GM21723 (cell line): ENCODE measurements around the gene POTEG.
"Not testable (repeated sequence)": the region's sequence is repeated elsewhere in the genome, so short reads cannot be mapped to it uniquely, and the experiment has no call there.

Experiments used
- ATAC-seq: cut with Tn5 transposase; IDR thresholded peaks from one replicate; pipeline ENCODE4 v1.9.1; 2021; ENCODE audit warnings: mild to moderate bottlenecking, moderate library complexity; ENCODE audit not compliant: unreplicated experiment

The POTEG gene

DNA sequence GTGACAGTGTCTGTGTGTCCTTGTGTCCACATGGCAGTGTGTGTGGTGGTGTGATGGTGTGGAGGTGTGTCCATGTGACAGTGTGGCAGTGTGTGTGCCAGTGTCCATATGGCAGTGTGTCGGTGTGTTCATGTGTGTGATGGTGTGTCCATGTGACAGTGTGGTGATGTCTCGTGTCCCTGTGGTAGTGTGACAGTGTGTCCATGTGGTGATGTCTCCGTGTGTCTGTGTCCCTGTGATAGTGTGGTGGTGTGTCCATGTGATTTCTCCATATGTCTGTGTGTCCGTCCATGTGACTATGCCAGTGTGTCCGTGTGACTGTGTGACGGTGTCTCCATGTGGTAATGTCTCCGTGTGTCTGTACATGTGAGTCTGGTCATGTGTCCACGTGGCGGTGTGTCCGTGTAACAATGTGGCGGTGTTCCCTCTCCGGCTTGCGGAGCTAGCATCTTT lies 59.7 kb downstream of the POTEG start:
- not testable (repeated sequence) for ATAC-seq

GRCh38 chr14:19372813-19373500 lies 61.2 kb downstream of the POTEG start:
- ATAC-seq: not testable (repeated sequence)

GRCh38 chr14:19371767-19372166 lies 62.4 kb downstream of the POTEG start:
- ATAC-seq: not testable (repeated sequence)

- not testable (repeated sequence) for ATAC-seq
Measured at GRCh38 chr14:19362803-19363202, 71.3 kb downstream of the POTEG start.

DNA sequence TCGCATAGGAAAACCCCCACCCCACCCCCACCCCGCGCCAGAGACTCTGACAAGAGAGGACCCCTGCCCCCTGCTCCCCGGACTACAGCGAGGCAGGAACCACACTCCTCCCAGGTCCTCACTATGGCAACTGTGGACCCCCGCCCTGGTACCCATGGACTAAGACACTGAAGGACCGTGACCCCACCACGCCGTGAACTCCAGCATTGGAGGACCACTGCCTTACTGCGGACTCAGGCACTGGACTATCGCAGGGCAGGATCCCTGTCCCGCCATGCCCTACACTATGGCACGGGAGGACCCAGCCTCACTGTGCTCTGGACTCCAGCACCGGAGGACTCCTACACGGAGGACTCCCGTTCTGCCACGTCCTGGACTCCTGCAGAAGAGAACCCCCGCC lies 71.8 kb downstream of the POTEG start:
- ATAC-seq: not testable (repeated sequence)

DNA sequence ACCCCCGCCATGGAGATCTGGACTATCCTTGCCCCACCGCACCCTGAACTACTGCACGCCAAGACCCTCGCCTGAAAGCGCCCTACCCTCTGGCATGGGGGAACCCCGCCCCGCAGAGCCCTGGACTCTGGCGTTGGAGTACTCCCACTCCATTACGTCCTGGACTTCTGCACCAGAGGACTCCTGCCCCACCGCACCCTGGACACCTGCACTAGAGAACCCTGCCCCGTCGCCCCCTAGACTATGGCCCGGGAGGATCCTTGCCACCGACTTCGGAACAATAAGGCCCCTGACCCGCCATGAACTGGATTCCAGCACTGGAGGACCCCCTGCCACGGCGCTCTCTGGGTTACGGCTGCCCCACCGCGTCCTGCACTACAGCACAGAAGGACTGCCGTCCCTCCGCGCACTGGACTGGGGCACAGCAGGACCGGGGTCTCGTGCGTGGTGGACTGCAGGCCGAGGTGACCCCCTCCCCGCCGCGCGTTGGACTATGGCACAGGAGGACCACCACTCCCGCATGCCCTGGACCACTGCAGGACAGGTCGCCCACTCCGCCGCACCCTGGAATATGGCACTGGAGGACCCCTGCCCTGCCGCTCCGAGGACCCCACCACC lies 72.4 kb downstream of the POTEG start:
- ATAC-seq: not testable (repeated sequence)

DNA sequence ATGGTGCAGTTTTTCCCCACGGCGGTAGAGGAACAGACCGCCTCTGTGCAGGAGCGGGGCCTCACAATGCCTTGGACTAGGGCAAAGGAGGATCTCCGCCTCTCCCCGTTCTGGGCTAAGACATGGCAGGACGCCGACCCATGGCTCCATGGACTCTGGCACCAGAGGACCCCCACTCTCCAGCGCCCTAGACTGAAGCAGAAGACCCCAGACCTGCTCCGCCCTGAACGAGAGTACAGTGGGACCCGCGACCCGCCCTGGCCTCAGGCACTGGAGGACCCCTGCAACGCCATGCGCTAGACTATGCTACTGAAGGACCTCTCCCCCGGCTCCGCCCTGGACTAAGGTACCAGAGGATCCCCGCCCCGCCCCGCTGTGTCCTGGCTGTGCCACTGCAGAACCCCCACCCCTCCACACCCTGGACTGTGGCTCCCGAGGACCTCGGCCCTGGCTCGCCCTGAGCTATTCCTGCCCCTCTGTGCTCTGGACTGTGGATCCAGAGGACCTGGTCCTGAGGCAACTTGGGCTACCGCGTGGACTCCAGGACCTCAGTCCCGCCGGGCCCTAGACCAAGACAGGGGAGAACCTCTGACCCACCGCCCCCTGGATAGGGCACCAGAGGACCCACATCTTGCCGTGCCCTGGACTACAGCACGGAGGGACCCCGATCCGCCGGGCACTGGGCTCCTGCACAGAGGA lies 73.1 kb downstream of the POTEG start:
- not testable (repeated sequence) for ATAC-seq
